Heart left ventricle (tissue), 16 donors: Measurements from ENCODE around the gene LLGL2. TPM values are rescaled to one million over a fixed set of nuclear protein-coding genes. Genes with fewer than 3 reads are reported as not detected.

Experiments used
- ATAC-seq, 4 donors: fragments of 200-7000 bp; cut with Tn5 transposase; one replicate each; pipeline ENCODE4 v1.9.1; 2020 to 2022; ENCODE audit warnings: moderate library complexity in 4 of 4, mild to moderate bottlenecking in 3 of 4, moderate number of reproducible peaks in 1 of 4
- DNase-seq, 5 donors: peaks; one replicate each; pipeline ENCODE4 v3.0.0-alpha.2; 2020
- H3K27ac ChIP-seq, 12 donors: fragments of 200-600 bp; sonication (generic) in 4 of 12; one replicate each; pipeline versions ENCODE4 v1.5.0 to v1.8.0; 2016 to 2022; ENCODE audit warnings: mild to moderate bottlenecking in 2 of 12
- H3K27me3 ChIP-seq, 9 donors: fragments of 200-600 bp; sonication (generic) in 2 of 9; one replicate each; pipeline versions ENCODE4 v1.5.1 to v1.8.0; 2016 to 2022; ENCODE audit warnings: mild to moderate bottlenecking in 3 of 9
- H3K36me3 ChIP-seq, 9 donors: fragments of 200-600 bp; sonication (generic) in 2 of 9; one replicate each; pipeline versions ENCODE4 v1.5.0 to v1.8.0; 2018 to 2022; ENCODE audit warnings: mild to moderate bottlenecking in 2 of 9
- H3K4me1 ChIP-seq, 12 donors: fragments of 200-600 bp; sonication (generic) in 4 of 12; one replicate each; pipeline versions ENCODE4 v1.5.0 to v1.8.0; 2016 to 2022; ENCODE audit warnings: mild to moderate bottlenecking in 3 of 12
- H3K4me3 ChIP-seq, 12 donors: fragments of 200-600 bp; sonication (generic) in 4 of 12; one replicate each; pipeline versions ENCODE4 v1.5.0 to v1.8.0; 2017 to 2022; ENCODE audit warnings: mild to moderate bottlenecking in 9 of 12, moderate library complexity in 4 of 12
- H3K9me3 ChIP-seq, 12 donors: fragments of 200-600 bp; sonication (generic) in 4 of 12; one replicate each; pipeline versions ENCODE4 v1.5.0 to v1.8.0; 2016 to 2022; ENCODE audit warnings: mild to moderate bottlenecking in 1 of 12
- POLR2A ChIP-seq, 2 donors: fragments of 450-650 bp; IDR thresholded peaks; one replicate each; pipeline ENCODE4 v1.6.1; 2017; ENCODE audit warnings: antibody characterized with exemption in 2 of 2, mild to moderate bottlenecking in 2 of 2, moderate library complexity in 2 of 2
- WGBS, 4 donors: extraction: QIAGEN DNeasy Blood & Tissue Kit in 2 of 4; methylation state at CpG; one replicate each; pipeline versions ENCODE4 v1.1.5 to v1.1.7; 2013 to 2018; 5-methylcytosine and 5-hydroxymethylcytosine counted together
- intact Hi-C, 10 donors: fragments of 100-400 bp; cut with DNase I; formaldehyde crosslinking; loops; one replicate each; pipeline versions ENCODE4 v1.11.1 to v1.14.2; 2022
- polyA plus RNA-seq, 2 donors: library from polyadenylated mRNA; stranded (reverse); fragments of 200-250 nt; gene quantifications; one replicate each; pipeline ENCODE4 v1.2.3, GENCODE V29; 2013
- total RNA-seq, 9 donors: library from RNA; depleted of rRNA in 2 of 9; stranded (reverse); fragments of >200 nt in 2 of 9; fragmentation: NEBNext Ultra II Directional in 3 of 9; extraction: Animal tissue kit (Norgen Biotek cat#: 25700) in 3 of 9; gene quantifications; one replicate each; pipeline versions ENCODE4 v1.1.0 to v1.2.4, GENCODE V29; 2016 to 2023
- TF ChIP-seq, protein P1 (sequence below), 12 donors: fragments of 200-600 bp; sonication (generic) in 4 of 12; IDR thresholded peaks; one replicate each; pipeline versions ENCODE4 v1.5.0 to v1.8.0; 2018 to 2022; ENCODE audit warnings: antibody characterized with exemption in 12 of 12, mild to moderate bottlenecking in 5 of 12
- donor health status: ischemic (EF 13 %, LVEDD 7.1; RV severe dilation, severe dysfunction).
- donor health status: healthy with polysubstance abuse.
- donor health status: DM: no; HTN: yes; CAD: no.
- donor health status: DM: no; HTN: no; CAD: no.
- donor health status: ischemic (EF 25% LVEDD 6.9; RV normal size, moderate dysfunction).
- donor health status: ischemic (EF 25% LVEDD 5.7; RV mildly dilated, moderate dysfunction).
- donor health status: healthy.
- donor health status: DM: yes; HTN: yes; CAD: no.
- donor health status: ischemic (EF 35%, LVEDD 5.7; RV mildly dilated, moderate dysfunction).
- donor health status: nonischemic (EF 11% LVEDD 7.7; RV severe dilation, severe dysfunction).
- donor health status: DM: yes; HTN: yes; CAD: no.
- donor health status: PGD.
- donor health status: ischemic (EF 29% LVEDD 5.4; RV normal size, mild dysfunction).
- donor health status: nonischemic (EF 23%, LVEDD 6.1; RV moderate dilation, normal function).

LLGL2 gene
- total and polyA plus RNA-seq, 11 donors = 1.8 to 8.1 (median 3.6) TPM

DNA sequence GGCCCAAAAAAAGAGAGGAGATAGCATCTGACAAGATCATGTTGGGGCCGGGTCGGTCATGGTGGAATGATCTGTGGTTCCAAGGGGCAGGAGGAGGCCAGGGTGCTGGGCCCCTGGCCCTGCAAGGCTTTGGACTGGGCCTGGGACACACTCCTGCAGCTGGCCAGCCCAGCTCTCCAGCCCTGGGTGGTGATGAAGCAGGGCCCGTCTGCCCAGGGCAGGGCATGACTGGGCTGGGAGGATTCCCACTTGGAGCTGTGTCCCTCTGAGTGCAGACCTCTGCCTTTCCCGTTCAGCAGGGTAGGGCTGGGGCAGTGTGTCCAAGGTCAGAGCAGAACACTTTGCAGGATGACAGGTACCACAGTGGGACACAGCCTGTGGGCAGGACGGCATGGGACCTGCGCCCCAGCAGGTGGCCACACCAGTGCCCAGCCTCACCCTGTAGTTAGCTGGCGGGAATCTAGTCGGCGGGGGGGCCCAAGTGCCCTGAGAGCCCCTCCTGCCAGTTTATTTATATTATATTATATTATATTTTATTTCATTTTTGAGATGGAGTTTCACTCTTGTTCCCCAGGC lies 34.5 kb downstream of the LLGL2 start:
- no peak for TF ChIP-seq POLR2A (IDR thresholded peaks at IDR 0.05)
- TF ChIP-seq, protein P1, sequence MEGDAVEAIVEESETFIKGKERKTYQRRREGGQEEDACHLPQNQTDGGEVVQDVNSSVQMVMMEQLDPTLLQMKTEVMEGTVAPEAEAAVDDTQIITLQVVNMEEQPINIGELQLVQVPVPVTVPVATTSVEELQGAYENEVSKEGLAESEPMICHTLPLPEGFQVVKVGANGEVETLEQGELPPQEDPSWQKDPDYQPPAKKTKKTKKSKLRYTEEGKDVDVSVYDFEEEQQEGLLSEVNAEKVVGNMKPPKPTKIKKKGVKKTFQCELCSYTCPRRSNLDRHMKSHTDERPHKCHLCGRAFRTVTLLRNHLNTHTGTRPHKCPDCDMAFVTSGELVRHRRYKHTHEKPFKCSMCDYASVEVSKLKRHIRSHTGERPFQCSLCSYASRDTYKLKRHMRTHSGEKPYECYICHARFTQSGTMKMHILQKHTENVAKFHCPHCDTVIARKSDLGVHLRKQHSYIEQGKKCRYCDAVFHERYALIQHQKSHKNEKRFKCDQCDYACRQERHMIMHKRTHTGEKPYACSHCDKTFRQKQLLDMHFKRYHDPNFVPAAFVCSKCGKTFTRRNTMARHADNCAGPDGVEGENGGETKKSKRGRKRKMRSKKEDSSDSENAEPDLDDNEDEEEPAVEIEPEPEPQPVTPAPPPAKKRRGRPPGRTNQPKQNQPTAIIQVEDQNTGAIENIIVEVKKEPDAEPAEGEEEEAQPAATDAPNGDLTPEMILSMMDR (IDR thresholded peaks at IDR 0.05) = no peak
- ATAC-seq (no peak), DNase-seq (no peak)
- intact Hi-C loops = no loop called here
- Histone ChIP-seq H3K9me3 (no peaks in the 10 kb centered on the region), H3K4me1 (no peaks in the 10 kb centered on the region), H3K36me3 (peaks cover 0 to 4% (median 0%) of the 10 kb centered on the region in 9 donors), H3K27ac (no peak overlapping the region), H3K4me3 (no peak overlapping the region), H3K27me3 (no peaks in the 10 kb centered on the region)
- 87 to 95% (median 92%) methylated on average over 7 to 9 of the region's 9 CpGs for WGBS, 4 donors

DNA sequence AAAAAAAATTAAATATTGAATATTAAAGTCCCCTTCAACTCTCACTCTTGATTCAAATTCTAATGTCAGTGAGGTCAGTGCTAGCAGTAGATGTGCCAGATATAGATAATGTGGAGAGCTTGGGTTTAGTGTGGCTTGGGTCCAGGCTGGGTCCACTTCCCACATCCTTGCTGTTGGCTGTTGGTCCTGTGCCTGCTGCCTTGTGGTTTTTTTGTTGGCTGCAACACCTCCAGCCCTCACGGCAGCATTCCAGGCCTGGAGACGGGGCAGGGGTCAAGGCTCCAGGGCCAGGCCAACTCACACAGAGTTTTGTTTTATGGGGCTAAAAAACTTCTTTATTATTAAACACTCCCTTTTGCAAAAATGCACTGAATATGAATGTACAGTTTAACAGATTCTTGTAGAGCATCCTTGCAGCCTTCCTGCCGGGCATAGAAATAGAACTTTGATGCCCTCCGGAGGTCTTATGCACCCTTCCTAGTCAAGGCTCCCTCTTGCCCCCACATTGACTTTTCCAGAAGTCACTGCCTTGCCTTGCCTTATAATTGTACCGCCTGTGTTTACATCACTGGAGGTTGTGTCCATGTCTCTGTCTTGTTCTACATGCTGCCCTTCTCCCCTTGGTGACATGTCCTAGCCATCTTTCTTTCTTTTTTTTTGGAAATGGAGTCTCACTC lies 36.6 kb downstream of the LLGL2 start:
- H3K9me3 ChIP-seq = no peaks in the 10 kb centered on the region
- H3K27ac ChIP-seq = no peak overlapping the region
- DNase-seq (no peak), ATAC-seq (no peak)
- no peaks in the 10 kb centered on the region for H3K4me1 ChIP-seq
- 77 to 83% (median 82%) methylated on average over 5 of the region's 5 CpGs for WGBS, 4 donors
- TF ChIP-seq POLR2A (IDR thresholded peaks at IDR 0.05) = no peak
- TF ChIP-seq, protein P1 (IDR thresholded peaks at IDR 0.05) = no peak
- intact Hi-C loops = no loop called here
- H3K36me3 ChIP-seq = peaks cover 0 to 4% (median 0%) of the 10 kb centered on the region in 9 donors
- H3K27me3 ChIP-seq = no peaks in the 10 kb centered on the region
- no peak overlapping the region for H3K4me3 ChIP-seq

DNA sequence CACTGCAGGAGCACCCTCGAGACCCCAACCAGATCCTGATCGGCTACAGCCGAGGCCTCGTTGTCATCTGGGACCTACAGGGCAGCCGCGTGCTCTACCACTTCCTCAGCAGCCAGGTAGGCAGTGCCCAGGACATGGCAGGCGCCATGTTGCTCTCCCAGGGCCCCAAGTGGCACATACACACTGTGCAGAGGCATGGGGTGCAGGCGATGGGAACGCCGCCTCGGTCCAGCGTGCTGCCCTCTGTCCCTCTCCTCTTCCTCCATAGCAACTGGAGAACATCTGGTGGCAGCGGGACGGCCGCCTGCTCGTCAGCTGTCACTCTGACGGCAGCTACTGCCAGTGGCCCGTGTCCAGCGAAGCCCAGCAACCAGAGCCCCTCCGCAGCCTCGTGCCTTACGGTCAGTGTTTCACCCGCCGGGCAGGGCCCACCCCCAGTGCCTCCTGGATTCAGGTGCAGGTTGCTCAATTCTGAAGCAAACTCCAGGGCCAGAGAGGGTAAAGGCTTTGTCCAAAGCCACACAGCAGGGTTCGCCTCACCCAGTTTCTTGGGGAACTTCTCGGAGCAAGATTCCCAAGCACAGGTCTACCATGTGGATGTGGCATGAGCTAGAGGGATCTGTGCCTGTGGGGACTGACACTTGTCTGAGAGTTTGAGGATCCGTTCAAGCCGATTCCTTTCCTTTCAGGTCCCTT lies 37.7 kb downstream of the LLGL2 start:
- ATAC-seq (no peak), DNase-seq (no peak)
- TF ChIP-seq, protein P1 (IDR thresholded peaks at IDR 0.05) = no peak
- TF ChIP-seq POLR2A (IDR thresholded peaks at IDR 0.05) = no peak
- intact Hi-C loops = no loop called here
- no peaks in the 10 kb centered on the region for H3K4me1 ChIP-seq
- 86 to 94% (median 90%) methylated on average over 25 to 28 of the region's 28 CpGs for WGBS, 4 donors
- H3K36me3 ChIP-seq = peaks cover 0 to 4% (median 0%) of the 10 kb centered on the region in 9 donors
- H3K4me3 ChIP-seq = no peak overlapping the region
- H3K27me3 ChIP-seq = no peaks in the 10 kb centered on the region
- no peak overlapping the region for H3K27ac ChIP-seq
- H3K9me3 ChIP-seq = no peaks in the 10 kb centered on the region

DNA sequence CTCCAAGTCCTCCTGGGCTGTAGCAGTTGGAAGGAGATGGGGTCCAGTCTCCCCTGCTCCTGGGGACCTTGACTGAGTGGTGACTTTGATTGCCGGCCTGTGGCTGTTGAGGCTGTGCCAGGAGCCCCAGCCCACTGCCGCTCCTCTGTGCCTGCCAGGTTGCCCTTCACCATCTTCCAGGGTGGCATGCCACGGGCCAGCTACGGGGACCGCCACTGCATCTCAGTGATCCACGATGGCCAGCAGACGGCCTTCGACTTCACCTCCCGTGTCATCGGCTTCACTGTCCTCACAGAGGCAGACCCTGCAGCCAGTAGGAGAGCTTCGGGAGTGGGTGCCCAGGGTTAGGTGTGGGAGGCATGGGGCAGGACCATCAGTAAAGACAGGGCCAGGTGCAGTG lies 38.7 kb downstream of the LLGL2 start:
- TF ChIP-seq, protein P1 (IDR thresholded peaks at IDR 0.05) = no peak
- no peak for TF ChIP-seq POLR2A (IDR thresholded peaks at IDR 0.05)
- ATAC-seq (no peak), DNase-seq (no peak)
- no peaks in the 10 kb centered on the region for H3K27me3 ChIP-seq
- H3K9me3 ChIP-seq = no peaks in the 10 kb centered on the region
- no peak overlapping the region for H3K27ac ChIP-seq
- WGBS, 4 donors = 95 to 100% (median 96%) methylated on average over 9 to 11 of the region's 11 CpGs
- peaks cover 0 to 4% (median 0%) of the 10 kb centered on the region in 9 donors for H3K36me3 ChIP-seq
- no peak overlapping the region for H3K4me3 ChIP-seq
- H3K4me1 ChIP-seq = no peaks in the 10 kb centered on the region
- intact Hi-C loops = no loop called here
